HT-29 (cell line): Measurements from ENCODE around the gene STAM2. TPM values are rescaled to one million over a fixed set of nuclear protein-coding genes. Genes with fewer than 3 reads are reported as not detected.
"Not testable (repeated sequence)": the region's sequence is repeated elsewhere in the genome, so short reads cannot be mapped to it uniquely, and the experiment has no call there.

Experiments
- DNase-seq: peaks from one replicate; pipeline ENCODE4 v3.0.0-alpha.2; 2015; ENCODE audit warnings: low spot score
- total RNA-seq: library from RNA; depleted of rRNA; stranded (reverse); fragments of >200 nt; shearing (Covaris generic); gene quantifications from 2 replicates; pipeline ENCODE4 v1.2.3, GENCODE V29; 2014

STAM2 gene
- total RNA-seq, 1 experiment from 2014 or later = 9.0 TPM

GRCh38 chr2:152172201-152172785 is 3.3 kb downstream of the STAM2 start:
- DNase-seq = peak; percentile 35

GRCh38 chr2:152171718-152172117 is 3.8 kb downstream of the STAM2 start:
- peak; percentile 35 for DNase-seq

GRCh38 chr2:152169158-152169557 is 6.4 kb downstream of the STAM2 start:
- DNase-seq = not testable (repeated sequence)

GRCh38 chr2:152167470-152167869 is 8.1 kb downstream of the STAM2 start:
- not testable (repeated sequence) for DNase-seq

- no peak for DNase-seq
Measured at GRCh38 chr2:152167065-152167464, 8.5 kb downstream of the STAM2 start.

GRCh38 chr2:152166633-152167032 is 8.9 kb downstream of the STAM2 start:
- DNase-seq = no peak

- DNase-seq = no peak
Measured at GRCh38 chr2:152165780-152166179, 9.8 kb downstream of the STAM2 start.

- DNase-seq = no peak
Measured at GRCh38 chr2:152165306-152165705, 10.3 kb downstream of the STAM2 start.

- DNase-seq = not testable (repeated sequence)
Measured at GRCh38 chr2:152163669-152164068, 11.9 kb downstream of the STAM2 start.

GRCh38 chr2:152162141-152162540 is 13.4 kb downstream of the STAM2 start:
- no peak for DNase-seq

- no peak for DNase-seq
Measured at GRCh38 chr2:152161598-152161997, 14.0 kb downstream of the STAM2 start.

- DNase-seq = not testable (repeated sequence)
Measured at GRCh38 chr2:152160378-152160777, 15.2 kb downstream of the STAM2 start.

GRCh38 chr2:152157253-152157652 is 18.3 kb downstream of the STAM2 start:
- DNase-seq = no peak

- DNase-seq = no peak
Measured at GRCh38 chr2:152155209-152155608, 20.4 kb downstream of the STAM2 start.

GRCh38 chr2:152154462-152154861 is 21.1 kb downstream of the STAM2 start:
- DNase-seq = no peak

GRCh38 chr2:152134488-152135280 is 40.9 kb downstream of the STAM2 start:
- DNase-seq = no peak

GRCh38 chr2:152132306-152132705 is 43.3 kb downstream of the STAM2 start:
- DNase-seq = no peak

GRCh38 chr2:152127628-152128027 is 47.9 kb downstream of the STAM2 start:
- no peak for DNase-seq

GRCh38 chr2:152126664-152127063 is 48.9 kb downstream of the STAM2 start:
- DNase-seq = no peak

GRCh38 chr2:152122161-152122560 is 53.4 kb downstream of the STAM2 start:
- DNase-seq = no peak

GRCh38 chr2:152120430-152120829 is 55.1 kb downstream of the STAM2 start:
- no peak for DNase-seq

- no peak for DNase-seq
Measured at GRCh38 chr2:152115952-152116351, 59.6 kb downstream of the STAM2 start.

GRCh38 chr2:152114366-152114765 is 61.2 kb downstream of the STAM2 start:
- DNase-seq = no peak
